LoVo (cell line): ENCODE measurements around the gene VAV2.
"Not testable (repeated sequence)": the region's sequence is repeated elsewhere in the genome, so short reads cannot be mapped to it uniquely, and the experiment has no call there.

Experiments used
- DNase-seq: peaks from one replicate; pipeline ENCODE4 v3.0.0-alpha.2; 2016; ENCODE audit warnings: low spot score

Gene VAV2

DNA sequence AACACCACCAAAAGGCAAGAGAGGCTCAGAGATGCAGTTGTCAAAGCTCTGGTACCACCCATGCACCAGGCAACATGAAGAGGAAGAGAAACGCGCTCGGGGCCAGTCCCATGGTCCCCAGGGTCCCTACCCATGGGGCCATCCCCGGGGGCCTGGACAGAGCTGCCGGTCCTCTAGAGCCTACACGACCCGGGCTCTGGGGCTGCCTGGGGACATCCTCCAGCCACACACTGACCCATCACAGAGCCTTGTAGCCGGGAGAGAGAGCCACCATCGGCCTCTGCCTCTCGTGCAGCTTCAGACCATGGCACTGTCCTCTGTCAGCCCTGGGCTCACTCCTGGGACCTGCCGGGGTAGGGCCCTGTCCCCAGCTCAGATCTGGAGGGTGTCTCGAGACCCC lies 23.7 kb downstream of the VAV2 start:
- no peak for DNase-seq

- no peak for DNase-seq
Observed at GRCh38 chr9:133967024-133967741, 24.9 kb downstream of the VAV2 start.

DNA sequence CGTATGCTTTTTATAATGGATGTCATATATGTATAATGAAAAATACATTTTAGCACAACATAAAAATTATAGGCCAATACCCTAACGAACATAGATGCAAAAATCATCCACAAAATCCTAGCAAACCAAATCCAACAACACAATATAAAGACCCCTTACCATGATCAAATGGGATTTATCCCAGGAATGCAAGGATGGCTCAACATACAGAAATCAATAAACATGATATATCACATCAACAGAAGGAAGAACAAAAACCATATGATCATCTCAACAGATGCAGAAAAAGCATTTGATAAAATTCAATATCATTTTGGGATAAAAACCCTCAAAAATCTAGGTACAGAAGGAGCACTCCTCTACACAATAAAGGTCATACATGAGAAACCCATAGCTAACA lies 27.7 kb downstream of the VAV2 start:
- no peak for DNase-seq

- no peak for DNase-seq
Observed at GRCh38 chr9:133963166-133963565, 29.0 kb downstream of the VAV2 start.

- DNase-seq = no peak
Observed at GRCh38 chr9:133962341-133962740, 29.8 kb downstream of the VAV2 start.

GRCh38 chr9:133961226-133962165 lies 30.6 kb downstream of the VAV2 start:
- no peak for DNase-seq

DNA sequence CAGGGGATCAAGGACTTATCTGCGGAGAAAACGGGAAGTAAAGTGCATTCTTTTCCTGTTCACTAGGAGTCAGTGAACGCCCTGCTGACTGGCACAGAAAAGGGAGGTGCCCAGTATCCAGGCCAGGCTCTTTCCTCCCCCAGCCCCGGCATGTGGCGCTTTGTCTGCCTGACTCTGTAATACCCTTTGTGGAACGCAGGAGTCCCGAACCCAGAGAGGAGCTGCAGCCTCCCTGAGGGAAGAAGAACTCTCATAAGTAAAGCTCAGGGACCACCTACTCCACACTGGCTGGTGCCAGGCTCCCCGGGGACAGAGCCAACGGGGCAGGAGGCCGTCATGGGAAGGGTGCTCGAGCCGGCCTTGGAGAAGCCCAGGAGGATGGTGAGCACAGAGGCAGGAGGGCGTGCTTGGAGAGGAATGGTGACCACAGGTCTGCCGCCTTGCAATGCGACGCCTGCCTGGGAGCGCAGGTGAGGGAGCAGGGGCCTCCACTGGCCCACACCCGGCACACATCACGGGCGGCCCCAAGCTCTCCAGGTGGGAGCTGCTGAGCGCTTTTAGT lies 31.5 kb downstream of the VAV2 start:
- no peak for DNase-seq

DNA sequence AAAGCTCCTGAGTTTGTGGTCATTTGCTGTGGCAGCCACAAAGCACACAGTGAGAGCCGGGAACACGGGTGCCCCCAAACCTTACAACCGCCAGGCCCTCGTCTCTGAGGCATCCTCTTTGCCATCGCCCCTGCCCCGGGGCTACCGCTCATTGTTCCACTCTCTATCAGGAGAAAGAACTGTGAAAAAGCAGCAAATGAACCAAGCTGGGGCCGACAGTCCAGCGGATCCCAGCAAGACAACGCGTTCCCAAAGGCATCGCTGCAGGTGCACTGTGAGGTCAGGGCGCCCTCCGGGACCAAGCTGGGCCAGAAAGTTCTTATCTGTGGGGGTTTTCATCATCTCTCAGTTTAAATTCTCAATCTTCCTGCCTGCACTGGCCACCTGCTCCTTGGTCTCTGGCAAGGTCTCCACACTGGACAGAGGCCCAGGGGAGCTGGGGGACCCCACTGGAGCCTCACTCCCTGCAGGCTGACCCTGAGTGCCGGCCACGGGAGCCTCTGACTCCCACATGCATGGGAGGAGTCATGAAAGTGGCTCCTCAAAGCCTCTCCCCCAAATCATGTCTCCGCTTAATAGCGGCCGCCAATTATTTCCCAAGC lies 32.1 kb downstream of the VAV2 start:
- DNase-seq = no peak

DNA sequence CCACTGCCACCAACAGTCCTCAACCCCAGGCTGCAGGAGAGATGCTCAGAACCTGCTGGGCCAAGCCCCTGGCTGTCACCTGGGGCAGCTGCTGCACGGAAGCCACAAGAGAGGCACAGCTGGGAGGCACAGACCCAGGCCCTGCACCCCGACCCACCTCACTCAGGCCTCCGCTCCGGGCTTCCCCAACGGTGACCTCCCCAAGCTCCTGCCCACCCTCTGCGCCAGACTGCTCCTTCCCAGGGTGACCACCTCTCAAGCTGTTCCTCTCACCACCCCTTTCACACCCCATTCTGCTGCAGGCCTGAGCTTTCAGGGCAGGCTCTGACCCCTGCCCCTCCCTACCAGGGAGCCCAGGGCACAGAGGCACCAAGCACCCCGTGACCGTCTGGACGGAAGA lies 33.0 kb downstream of the VAV2 start:
- no peak for DNase-seq

DNA sequence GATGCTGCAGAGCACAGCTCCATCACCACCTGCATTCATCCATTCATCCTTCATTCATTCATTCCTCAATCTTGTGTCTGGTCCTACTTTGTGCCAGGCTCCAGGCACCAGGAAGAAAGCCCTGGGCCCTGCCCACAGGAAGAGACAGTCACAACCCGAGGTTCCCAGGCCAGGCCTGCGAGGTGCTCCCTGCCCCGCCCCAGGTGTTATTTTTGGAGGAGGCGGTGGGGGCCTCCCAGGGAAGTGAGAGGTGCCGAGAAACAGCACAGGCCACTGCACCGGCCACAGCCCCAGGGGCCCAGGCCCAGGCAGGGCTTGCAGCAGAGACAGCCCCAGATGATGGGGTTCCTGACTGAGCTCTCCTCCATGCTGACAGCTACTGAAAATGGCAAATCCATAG lies 33.4 kb downstream of the VAV2 start:
- DNase-seq = no peak

DNA sequence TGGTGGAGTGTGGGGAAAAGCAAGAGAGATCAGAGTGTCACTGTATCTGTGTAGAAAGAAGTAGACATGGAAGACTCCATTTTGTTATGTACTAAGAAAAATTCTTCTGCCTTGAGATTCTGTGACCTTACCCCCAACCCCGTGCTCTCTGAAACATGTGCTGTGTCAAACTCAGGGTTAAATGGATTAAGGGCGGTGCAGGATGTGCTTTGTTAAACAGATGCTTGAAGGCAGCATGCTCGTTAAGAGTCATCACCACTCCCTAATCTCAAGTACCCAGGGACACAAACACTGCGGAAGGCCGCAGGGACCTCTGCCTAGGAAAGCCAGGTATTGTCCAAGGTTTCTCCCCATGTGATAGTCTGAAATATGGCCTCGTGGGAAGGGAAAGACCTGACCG lies 34.4 kb downstream of the VAV2 start:
- not testable (repeated sequence) for DNase-seq

DNA sequence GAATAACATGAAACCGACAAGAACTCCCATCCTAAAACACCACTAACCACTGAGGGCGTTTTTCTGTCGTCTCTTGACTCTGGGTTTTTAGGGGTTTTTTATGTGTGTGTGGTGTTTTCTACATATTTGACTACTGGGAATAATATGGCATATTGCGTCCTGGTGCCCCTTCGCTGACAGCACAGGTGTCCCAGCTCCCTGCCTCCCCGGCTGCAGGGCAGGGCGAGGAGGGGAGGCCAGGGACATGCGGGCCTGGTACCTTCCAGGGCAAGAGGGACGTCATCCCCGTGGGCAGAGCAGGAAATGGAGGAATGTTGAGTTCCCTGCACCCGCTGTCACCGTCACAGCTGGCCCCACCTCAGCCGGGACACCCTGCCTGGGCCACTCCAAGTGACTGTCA lies 34.8 kb downstream of the VAV2 start:
- DNase-seq = no peak

GRCh38 chr9:133956520-133957076 lies 35.5 kb downstream of the VAV2 start:
- no peak for DNase-seq

DNA sequence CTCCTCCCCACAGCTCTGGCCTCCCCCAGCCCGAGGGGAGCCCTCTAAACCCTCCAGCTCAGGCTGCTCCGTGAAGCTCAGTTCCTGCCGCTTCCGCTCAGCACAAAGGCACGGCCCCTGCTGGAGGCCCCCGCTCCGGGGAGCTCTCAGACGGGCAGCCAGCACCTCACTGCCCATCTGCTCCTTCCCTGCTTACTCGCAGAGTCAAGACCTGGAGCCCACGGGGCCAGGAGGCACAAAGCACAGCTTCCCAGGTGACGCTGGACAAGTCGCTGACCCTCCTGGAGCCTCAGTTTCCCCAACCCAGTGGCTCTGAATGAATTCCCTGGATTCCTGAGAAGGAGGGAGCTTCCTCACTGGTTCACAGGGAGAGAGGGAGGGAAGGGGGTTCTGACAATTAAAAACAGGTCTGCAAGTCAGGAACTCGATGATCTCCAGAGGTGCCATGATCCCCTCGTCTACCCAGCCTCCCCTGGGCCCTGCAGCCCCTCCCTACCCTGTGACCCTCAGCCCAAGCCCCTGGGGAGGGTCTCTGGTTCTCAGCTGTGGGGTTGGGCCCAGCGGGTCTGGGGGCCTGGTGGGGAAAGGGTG lies 36.2 kb downstream of the VAV2 start:
- DNase-seq = no peak

- no peak for DNase-seq
Observed at GRCh38 chr9:133954862-133955529, 37.1 kb downstream of the VAV2 start.

DNA sequence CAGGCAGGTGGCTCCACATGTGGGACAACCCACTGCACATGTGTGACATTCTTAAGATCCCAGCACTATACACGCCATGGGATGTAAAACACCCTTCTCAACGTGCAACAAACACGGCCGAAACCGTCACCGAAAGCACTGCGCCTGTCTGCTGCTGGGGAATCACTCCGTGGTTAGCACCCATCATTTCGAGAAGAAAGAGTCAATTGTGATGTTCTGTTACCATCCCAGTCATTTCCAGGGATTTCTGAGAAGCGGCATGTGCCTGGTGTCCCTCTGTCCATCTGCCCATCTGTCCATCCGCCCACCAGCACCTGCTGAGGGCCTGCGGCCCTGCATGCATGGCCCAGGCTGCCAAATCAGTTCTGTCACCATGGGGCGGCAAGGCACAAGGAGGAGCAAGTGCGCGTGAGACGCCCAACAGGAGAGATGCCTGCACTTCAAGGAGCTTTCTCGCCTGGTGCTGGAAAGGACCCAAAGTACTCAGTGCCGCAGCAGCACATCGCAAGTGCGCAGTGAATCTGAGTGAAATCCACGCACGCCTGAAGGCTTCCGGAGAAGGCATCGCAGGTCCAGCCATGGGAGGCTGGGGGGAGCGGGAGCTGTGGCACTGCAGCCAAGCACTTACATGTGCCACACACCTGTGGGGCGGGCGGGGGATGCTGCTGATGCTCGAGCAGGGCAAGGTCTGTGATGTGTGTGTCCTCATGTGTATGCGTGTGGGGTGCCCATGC lies 38.0 kb downstream of the VAV2 start:
- no peak for DNase-seq

- DNase-seq = no peak
Observed at GRCh38 chr9:133953621-133953975, 38.5 kb downstream of the VAV2 start.

DNA sequence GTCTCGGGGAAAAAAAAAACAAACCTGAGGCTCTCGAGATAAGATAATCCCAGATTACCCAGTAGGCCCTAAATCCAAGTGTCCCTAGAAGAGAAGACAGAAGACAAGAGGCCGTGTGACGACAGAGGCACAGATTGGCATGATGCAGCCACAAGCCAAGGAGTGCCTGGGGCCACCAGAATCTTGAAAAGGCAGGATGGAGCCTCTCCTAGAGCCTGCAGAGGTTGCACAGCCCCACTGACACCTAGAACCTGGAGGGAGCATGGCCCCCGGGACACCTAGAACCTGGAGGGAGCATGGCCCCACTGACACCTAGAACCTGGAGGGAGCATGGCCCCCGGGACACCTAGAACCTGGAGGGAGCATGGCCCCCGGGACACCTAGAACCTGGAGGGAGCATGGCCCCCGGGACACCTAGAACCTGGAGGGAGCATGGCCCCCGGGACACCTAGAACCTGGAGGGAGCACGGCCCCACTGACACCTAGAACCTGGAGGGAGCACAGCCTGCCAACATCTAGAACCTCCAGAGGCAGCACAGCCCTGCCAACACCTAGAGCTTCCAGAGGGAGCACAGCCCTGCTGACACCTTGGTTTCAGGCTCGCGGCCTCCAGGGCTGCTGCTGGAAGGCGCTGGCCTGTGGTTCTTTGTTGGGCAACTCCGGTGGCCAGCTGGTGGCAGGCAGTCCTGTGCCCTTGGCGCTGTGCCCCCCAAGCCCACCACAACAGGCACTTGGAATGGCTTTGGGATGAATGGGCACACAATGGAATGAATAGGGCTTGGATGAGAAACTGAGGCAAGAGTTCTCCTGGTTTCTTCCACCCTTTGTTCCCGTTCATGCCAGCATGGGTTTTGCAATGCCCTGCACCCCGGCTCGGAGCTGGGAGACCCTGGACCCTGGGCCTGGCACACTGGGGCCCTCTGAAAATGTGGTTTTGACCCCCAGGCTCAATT lies 39.2 kb downstream of the VAV2 start:
- DNase-seq = no peak

GRCh38 chr9:133951265-133951664 lies 40.9 kb downstream of the VAV2 start:
- no peak for DNase-seq
